ENCODE results near the gene SULT1A2. TPM values are rescaled to one million over a fixed set of nuclear protein-coding genes. Genes with fewer than 3 reads are reported as not detected.

SULT1A2 gene
- total and polyA plus RNA-seq, 2 of the 13 experiments (the other 11 are each of a cell fraction or from before 2014, with no cell fraction given) = 33.0 to 34.2 TPM

DNA sequence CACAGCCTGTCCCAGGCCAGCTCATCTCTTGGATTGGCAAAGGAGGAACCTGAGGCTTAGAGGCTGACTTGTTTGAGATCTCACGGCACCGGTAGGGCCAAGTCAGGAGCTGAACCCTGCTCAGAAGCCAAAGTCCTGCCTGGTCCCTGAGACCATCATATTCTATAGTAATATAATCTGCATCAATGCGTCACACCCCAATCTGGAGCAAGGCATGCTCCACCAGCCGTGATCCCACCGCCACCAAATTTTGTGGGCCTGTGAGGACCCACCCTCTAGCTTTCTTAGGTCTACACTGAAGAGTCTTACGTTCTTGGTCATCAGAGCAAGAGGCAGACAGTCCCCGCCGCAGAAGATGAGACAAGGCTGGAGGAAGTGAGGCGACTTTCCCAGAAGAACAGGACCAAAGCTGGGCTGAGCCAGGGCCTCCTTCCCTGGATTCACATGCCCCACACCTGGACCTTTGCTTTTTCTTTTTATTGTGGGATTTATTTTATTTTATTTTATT lies 10.3 kb upstream of the SULT1A2 start (continued):
- TF ChIP-seq, protein P1, sequence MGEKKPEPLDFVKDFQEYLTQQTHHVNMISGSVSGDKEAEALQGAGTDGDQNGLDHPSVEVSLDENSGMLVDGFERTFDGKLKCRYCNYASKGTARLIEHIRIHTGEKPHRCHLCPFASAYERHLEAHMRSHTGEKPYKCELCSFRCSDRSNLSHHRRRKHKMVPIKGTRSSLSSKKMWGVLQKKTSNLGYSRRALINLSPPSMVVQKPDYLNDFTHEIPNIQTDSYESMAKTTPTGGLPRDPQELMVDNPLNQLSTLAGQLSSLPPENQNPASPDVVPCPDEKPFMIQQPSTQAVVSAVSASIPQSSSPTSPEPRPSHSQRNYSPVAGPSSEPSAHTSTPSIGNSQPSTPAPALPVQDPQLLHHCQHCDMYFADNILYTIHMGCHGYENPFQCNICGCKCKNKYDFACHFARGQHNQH (CRISPR knock-in tag; IDR thresholded peaks at IDR 0.05) = no peak
- TF ChIP-seq AGO2 (optimal IDR thresholded peaks at IDR 0.05; ENCODE audit: low read depth, low read length) (no peak), ZNF326 (CRISPR knock-in tag; IDR thresholded peaks at IDR 0.05; ENCODE audit: borderline replicate concordance) (no peak)

DNA sequence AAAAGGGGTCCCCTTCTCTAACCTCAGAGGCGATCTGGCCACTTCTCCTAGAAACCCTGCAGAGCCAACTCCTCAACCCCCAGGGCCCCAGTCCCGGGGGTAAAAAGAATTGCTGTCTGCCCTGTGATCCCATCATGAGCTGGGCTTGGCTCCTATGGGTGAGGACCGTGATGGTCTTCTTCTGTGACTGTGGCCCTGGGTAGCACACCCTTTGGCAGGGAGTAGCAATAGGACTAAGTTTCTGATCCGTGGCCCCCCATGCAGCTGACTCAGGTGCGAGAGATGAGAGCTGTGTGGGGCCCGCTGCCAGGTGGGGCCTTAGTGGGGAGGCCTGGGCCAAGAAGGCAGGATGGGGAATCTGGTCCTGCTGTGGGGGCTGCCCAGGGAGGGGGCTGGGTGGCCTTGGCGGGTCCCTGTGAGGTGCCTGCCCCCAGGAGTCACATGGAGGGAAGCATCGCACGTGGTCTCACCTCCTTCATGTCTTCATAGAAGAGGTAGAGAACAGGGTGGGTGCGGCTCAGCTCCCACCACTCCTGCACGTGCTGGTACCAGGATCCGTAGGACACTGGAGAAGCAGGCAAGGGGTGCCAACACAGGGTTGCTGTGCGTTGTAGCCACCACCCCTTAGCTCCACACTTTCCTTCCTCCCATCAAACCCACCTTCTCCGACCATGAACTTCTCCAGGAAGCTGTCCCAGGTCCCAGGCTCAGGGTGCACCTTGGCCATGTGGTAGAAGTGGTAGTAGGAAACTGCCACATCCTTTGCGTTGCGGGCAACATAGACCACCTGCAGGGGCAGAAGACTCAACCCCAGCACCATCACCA lies 9.7 kb upstream of the SULT1A2 start:
- Histone ChIP-seq H3K27me3 (ENCODE audit: control insufficient read depth in 1 of 2, insufficient read depth in 2 of 2, low read length in 2 of 2) (no peaks in the 10 kb centered on the region), H4K20me1 (ENCODE audit: insufficient read depth, low read length) (no peaks in the 10 kb centered on the region), H3K9ac (ENCODE audit: insufficient read depth, low read depth, low read length) (no peak overlapping the region), H3K4me3 (replicated peaks in 1 of 3; ENCODE audit: insufficient read depth in 1 of 3, low read depth in 2 of 3, low read length in 3 of 3) (no peak overlapping the region), H3K4me1 (ENCODE audit: insufficient read depth, low read length) (peaks cover 43% of the 10 kb centered on the region), H3K27ac (ENCODE audit: extremely low read length, insufficient read depth, low read length) (no peak overlapping the region), H3K36me3 (replicated peaks in 1 of 2; ENCODE audit: control insufficient read depth in 1 of 2, insufficient read depth in 2 of 2, low read length in 2 of 2) (peaks cover 0 to 17% of the 10 kb centered on the region in 2 experiments; a peak in 4 of 5 replicates), H2AFZ (ENCODE audit: low read length) (no peak overlapping the region), H3K9me3 (ENCODE audit: low read length) (no peaks in the 10 kb centered on the region), H3K79me2 (ENCODE audit: insufficient read depth, low read length) (peaks cover 12% of the 10 kb centered on the region), H3K4me2 (ENCODE audit: low read depth, low read length) (no peak overlapping the region)
- no TSS peak for BruUV-seq (replicated peaks)
- TF ChIP-seq AGO2 (optimal IDR thresholded peaks at IDR 0.05; ENCODE audit: low read depth, low read length) (peak; percentile 42), NFIB (CRISPR knock-in tag; IDR thresholded peaks at IDR 0.05; ENCODE audit: borderline replicate concordance) (0 out of 2 replicates have a peak, but pooled peaks have one; percentile 23), NCOA1 (CRISPR knock-in tag; IDR thresholded peaks at IDR 0.05) (no peak)
- FAIRE-seq (no peak), DNase-seq (ENCODE audit: low spot score) (no peak), ATAC-seq (no peak)
- 92% methylated on average over 16 of the region's 16 CpGs for WGBS (ENCODE audit: low lambda C conversion rate)
- in situ Hi-C loops (cut with HindIII; ENCODE audit: extremely low pct_ligation_motif_present, low pct_unique_long_range_greater_than_20kb) = no loop called here
- ChIA-PET CTCF (ENCODE audit: low intra/inter-chr PET ratio, low total read pairs) (no interaction called here), POLR2A (interaction anchor here (2.0 kb wide), 1 partner anchor 9 kb away, joined by 9 read pairs; the partner anchor contains the start of gene SULT1A2)
- intact Hi-C loops (cut with micrococcal nuclease; ENCODE audit: unreplicated experiment) = no loop called here
